Subcutaneous abdominal adipose tissue (tissue), 5 donors: ENCODE results near the gene ZKSCAN3.
A peak's percentile ranks its signal among the peaks of the same experiment; 100 is the strongest.
"Not testable (repeated sequence)": the region's sequence is repeated elsewhere in the genome, so short reads cannot be mapped to it uniquely, and the experiment has no call there.

Source experiments
- H3K27ac ChIP-seq: one replicate; pipeline ENCODE4 v1.7.0; 2013; ENCODE audit warnings: low read depth, mild to moderate bottlenecking, inconsistent platforms, low read length, moderate library complexity
- H3K27me3 ChIP-seq, 5 donors: one replicate each; pipeline ENCODE4 v1.7.0; 2013; ENCODE audit warnings: low read length in 5 of 5, inconsistent platforms in 1 of 5; ENCODE audit not compliant: control insufficient read depth in 5 of 5, insufficient read depth in 4 of 5
- H3K36me3 ChIP-seq, 5 donors: one replicate each; pipeline ENCODE4 v1.7.0; 2013; ENCODE audit warnings: low read length in 5 of 5; ENCODE audit not compliant: control insufficient read depth in 5 of 5, insufficient read depth in 5 of 5
- H3K4me1 ChIP-seq, 5 donors: one replicate each; pipeline ENCODE4 v1.7.0; 2013; ENCODE audit warnings: low read length in 5 of 5, mild to moderate bottlenecking in 3 of 5, moderate library complexity in 1 of 5; ENCODE audit not compliant: control insufficient read depth in 5 of 5, insufficient read depth in 5 of 5
- H3K4me3 ChIP-seq, 5 donors: one replicate each; pipeline ENCODE4 v1.7.0; 2013; ENCODE audit warnings: low read length in 5 of 5, low read depth in 1 of 5
- H3K9ac ChIP-seq, 5 donors: one replicate each; pipeline ENCODE4 v1.7.0; 2013; ENCODE audit warnings: low read length in 5 of 5, mild to moderate bottlenecking in 4 of 5, moderate library complexity in 3 of 5
- H3K9me3 ChIP-seq, 5 donors: one replicate each; pipeline ENCODE4 v1.7.0; 2013; ENCODE audit warnings: low read length in 5 of 5; ENCODE audit not compliant: control insufficient read depth in 5 of 5
- donor health status: healthy.
- donor health status: healthy.
- donor health status: healthy.
- donor health status: healthy.
- donor health status: healthy.

The ZKSCAN3 gene

DNA sequence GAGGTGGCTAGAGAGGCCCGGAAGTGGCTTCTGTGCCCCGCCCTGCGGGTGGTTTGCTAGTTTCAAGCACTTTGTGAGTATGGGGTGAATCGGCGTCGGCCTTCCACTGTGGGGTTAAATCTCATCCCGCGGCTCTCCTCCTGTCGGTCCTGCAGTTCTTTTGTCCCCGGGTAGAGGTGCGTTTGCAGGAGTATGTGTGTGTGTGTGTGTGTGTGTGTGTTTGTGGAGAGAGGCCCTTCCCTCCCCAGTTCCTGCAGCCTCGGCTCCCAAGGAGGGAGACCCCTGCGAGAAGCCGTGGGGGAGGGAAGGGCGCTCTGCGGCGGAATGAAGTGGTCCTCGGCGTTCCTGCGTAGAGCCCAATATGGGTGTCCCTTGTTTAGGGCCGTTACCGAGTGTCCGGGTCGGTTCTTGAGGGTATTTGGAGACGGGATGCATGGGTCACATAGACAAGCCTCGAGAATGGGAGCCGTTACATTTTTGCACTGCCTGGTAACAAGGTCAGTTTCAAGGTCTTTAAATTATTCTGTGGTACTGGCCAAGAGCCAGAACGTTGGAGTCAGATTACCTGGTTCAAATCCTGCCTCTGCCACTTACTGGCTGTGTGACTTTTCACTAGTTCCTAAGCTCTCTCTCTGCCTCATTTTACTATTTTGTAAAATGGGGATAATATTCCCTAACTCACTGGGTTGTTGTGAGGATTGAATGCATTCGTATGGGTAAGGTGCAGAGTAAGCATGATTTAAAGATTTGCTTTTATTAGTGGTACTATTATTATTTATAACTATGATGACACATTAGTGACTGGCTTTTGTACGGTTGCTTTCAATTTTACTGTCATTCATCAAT is at the start of gene ZKSCAN3:
Gene ZKSCAN3, plus strand, starts transcription at position 56 of the 846 bp plus-strand sequence. CDS start 9,640 bp downstream, outside the sequence.
- H3K36me3 ChIP-seq: no peaks in the 10 kb centered on the region
- H3K4me1 ChIP-seq: peaks cover 0 to 24% (median 21%) of the 10 kb centered on the region in 5 donors
- no peaks in the 10 kb centered on the region for H3K9me3 ChIP-seq
- H3K9ac ChIP-seq: peak within 1 kb of the TSS; percentile 69 to 96 (median 85)
- H3K4me3 ChIP-seq: peak within 1 kb of the TSS; percentile 78 to 95 (median 90)
- peak within 1 kb of the TSS; percentile 55 for H3K27ac ChIP-seq
- H3K27me3 ChIP-seq: peaks cover 0 to 2% (median 0%) of the 10 kb centered on the region in 5 donors

DNA sequence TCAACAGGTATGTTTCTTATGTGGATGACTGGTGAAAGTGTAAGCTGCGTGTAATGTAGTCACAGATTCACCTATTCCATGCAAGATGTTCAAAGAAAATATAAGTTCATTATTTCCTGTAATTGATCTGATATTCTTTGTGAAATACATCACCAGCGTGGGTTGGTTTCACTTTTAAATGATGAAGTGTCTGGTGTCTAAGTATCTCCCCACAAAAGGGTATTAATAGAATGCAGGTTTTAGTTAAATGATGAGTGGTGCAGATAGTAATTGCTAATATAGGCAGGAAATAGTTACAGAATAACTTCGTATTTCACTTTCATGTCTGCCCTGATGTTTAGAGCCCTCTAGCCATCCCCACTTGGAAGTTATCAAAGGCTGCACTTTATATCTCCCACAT is 46.2 kb upstream of the ZKSCAN3 start:
- Histone ChIP-seq H3K9ac (no peak overlapping the region), H3K27ac (no peak overlapping the region), H3K4me1 (no peaks in the 10 kb centered on the region), H3K4me3 (no peak overlapping the region), H3K36me3 (peaks cover 0 to 19% (median 7%) of the 10 kb centered on the region in 5 donors), H3K9me3 (peaks cover 0 to 7% (median 0%) of the 10 kb centered on the region in 5 donors), H3K27me3 (no peaks in the 10 kb centered on the region)

DNA sequence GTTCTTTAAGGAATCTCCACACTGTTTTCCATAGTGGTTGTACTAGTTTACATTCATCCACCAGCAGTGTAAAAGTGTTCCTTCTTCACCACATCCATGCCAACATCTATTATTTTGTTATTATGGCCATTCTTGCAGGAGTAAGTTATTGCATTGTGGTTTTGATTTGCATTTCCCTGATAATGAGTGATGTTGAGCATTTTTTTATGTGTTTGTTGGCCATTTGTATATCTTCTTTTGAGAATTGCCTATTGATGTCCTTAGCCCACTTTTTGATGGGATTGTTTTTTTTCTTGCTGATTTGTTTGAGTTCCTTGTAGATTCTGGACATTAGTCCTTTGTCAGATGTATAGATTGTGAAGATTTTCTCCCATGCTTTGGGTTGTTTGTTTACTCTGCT is 43.4 kb upstream of the ZKSCAN3 start:
- H3K4me3 ChIP-seq, H3K9me3 ChIP-seq: not testable (repeated sequence)

DNA sequence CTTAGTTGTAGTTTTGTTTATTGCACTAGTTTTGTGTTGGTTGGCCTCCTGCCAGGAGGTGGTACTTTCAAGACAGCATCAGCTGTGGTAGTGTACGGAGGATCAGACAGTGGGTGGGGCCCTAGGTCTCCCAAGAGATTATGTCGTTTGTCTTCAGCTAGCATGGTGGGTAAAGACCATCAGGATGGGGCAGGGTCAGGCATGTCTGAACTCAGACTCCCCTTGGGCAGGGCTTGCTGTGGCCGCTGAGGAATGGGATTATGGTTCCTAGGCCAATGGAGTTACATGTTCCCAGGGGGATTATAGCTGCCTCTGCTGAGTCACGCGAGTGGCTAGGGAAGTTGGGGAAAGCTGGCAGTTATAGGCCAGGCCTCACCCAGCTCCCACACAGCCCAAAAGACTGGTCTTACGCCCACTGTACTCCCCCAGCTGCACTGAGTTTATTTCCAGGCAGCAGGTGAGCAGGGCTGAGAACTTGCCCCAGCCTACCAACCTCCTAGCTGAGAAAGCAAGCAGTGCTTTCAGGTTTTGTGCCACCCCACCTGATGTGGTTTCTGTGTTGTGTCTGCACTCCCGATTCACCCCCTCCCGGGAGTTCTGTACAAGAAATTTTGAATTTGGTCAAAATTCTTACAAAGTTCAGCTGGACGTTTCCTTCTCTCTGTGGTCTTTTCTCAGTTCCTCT is 38.5 kb upstream of the ZKSCAN3 start:
- no peaks in the 10 kb centered on the region for H3K27me3 ChIP-seq
- H3K9me3 ChIP-seq: peaks cover 0 to 5% (median 0%) of the 10 kb centered on the region in 5 donors
- no peaks in the 10 kb centered on the region for H3K4me1 ChIP-seq
- peaks cover 0 to 3% (median 0%) of the 10 kb centered on the region in 5 donors for H3K36me3 ChIP-seq
- no peak overlapping the region for H3K27ac ChIP-seq
- no peak overlapping the region for H3K9ac ChIP-seq
- no peak overlapping the region for H3K4me3 ChIP-seq

More for the DNA sequence above, 43.4 kb upstream of the ZKSCAN3 start:
- not testable (repeated sequence) for H3K27ac ChIP-seq, H3K9ac ChIP-seq, H3K27me3 ChIP-seq, H3K4me1 ChIP-seq
- peaks cover 0 to 10% (median 0%) of the 10 kb centered on the region in 5 donors for H3K36me3 ChIP-seq

DNA sequence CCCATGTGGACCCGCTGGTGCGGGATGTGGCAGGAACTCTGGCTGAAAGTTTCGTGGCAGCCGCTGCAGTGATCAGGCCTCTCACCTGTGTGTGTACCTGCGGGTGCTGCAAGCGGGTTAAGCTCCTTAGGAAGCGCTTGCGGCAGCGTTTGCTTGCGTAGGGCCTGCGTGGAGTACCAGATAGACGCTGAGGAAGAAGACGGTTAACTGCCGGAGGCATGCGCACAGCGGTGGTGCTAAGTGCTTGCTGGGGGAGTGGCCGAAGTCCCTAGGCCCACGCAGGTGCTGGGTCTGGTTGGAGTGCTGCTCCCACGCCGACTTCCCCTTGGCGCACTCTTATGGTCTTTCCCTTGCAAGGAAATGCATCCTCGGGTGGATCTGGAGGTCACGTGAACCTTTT is 36.8 kb upstream of the ZKSCAN3 start:
- Histone ChIP-seq H3K4me3 (no peak overlapping the region), H3K4me1 (no peaks in the 10 kb centered on the region), H3K36me3 (peaks cover 0 to 3% (median 0%) of the 10 kb centered on the region in 5 donors), H3K9ac (no peak overlapping the region), H3K27me3 (no peaks in the 10 kb centered on the region), H3K27ac (no peak overlapping the region), H3K9me3 (peaks cover 0 to 3% (median 0%) of the 10 kb centered on the region in 5 donors)

DNA sequence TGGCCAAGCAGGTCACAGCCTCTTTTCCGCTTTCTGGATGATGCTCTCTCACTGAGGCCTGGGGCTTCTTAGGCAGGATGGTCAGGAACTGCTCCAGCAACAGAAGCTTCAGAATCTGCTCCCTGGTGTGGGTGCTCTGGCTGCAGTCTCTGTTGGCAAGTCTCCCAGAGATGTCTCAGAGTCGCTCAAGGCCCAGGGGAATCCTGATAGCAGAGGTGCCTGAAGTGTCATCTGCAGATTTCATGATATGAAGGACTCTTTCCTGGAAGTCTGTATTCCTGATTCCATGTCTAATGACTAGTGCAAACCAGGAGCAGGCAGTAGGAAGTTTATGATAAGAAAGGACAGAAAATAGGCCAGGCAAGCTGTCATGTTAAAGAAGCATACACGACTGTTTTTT is 34.1 kb upstream of the ZKSCAN3 start:
- Histone ChIP-seq H3K9me3 (peaks cover 0 to 2% (median 2%) of the 10 kb centered on the region in 5 donors), H3K27ac (no peak overlapping the region), H3K36me3 (peaks cover 0 to 3% (median 0%) of the 10 kb centered on the region in 5 donors), H3K9ac (no peak overlapping the region), H3K27me3 (no peaks in the 10 kb centered on the region), H3K4me3 (no peak overlapping the region), H3K4me1 (no peaks in the 10 kb centered on the region)

DNA sequence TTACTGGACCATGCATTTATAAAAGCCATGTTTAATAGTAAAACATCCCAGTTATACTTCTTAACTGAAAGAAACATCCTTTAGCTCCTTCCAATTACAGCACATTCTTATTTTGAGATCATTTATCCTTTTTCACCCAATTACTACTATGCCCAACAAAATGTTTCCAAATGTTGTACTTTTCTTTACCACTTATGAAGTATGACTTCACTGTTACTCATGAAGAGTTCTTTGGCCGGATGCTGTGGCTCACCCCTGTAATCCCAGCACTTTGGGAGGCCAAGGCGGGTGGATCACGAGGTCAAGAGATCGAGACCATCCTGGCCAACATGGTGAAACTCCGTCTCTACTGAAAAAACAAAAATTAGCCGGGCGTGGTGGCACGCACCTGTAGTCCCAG is 31.9 kb upstream of the ZKSCAN3 start:
- H3K27me3 ChIP-seq, H3K4me1 ChIP-seq, H3K9me3 ChIP-seq, H3K27ac ChIP-seq, H3K36me3 ChIP-seq, H3K9ac ChIP-seq, H3K4me3 ChIP-seq: not testable (repeated sequence)

DNA sequence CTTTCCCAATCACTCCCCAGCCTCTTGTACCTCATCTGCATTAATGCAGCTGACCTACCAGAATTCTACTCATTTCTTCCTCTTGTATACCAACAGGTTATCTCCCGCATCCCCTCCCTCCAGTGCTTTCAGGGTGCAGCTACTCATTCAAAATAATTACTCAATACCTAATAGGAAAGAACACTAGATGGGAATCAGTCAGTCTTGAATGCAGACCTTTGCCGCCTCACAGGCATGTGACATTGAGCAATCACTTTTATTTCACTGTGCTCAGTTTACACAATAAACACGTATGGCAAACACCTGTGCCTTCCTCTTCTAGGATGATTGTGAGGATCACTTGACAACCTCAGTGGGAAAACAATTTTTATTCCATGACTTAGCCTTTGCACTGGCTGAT is 27.1 kb upstream of the ZKSCAN3 start:
- Histone ChIP-seq H3K36me3 (peaks cover 20 to 31% (median 22%) of the 10 kb centered on the region in 5 donors), H3K27me3 (no peaks in the 10 kb centered on the region), H3K9me3 (peaks cover 16 to 39% (median 32%) of the 10 kb centered on the region in 5 donors), H3K4me3 (no peak overlapping the region), H3K9ac (no peak overlapping the region), H3K27ac (no peak overlapping the region), H3K4me1 (no peaks in the 10 kb centered on the region)

DNA sequence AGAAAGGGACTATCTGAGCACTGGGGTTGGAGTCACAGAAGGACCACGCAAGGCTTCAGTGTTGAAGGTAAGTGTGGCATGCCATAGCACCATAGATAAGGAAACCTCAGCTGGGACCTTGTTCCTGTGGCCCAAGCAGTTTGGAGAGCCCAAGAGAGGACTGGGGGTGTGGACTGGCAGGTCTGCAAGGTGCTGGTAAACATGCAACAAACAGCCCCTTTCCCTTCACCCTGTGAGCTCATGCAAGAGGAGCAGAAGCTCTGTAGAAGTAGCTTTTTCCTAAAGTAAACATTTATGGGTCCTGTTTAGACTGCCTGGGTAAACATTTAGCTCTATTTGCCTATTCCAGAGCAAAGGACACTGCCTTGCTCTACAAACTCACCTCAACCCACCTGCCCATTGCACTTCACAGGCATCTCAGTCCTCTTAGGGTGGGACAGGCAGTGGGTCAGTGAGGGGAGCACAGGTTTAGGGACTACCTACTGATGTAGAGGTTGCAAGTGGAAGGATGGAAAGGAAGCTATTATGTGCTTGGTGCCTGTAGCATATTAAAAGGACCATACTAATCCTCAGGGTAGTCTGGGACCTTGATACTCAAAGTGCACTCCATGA is 25.8 kb upstream of the ZKSCAN3 start:
- no peak overlapping the region for H3K4me3 ChIP-seq
- H3K9me3 ChIP-seq: peaks cover 16 to 41% (median 35%) of the 10 kb centered on the region in 5 donors
- H3K9ac ChIP-seq: no peak overlapping the region
- no peaks in the 10 kb centered on the region for H3K4me1 ChIP-seq
- no peaks in the 10 kb centered on the region for H3K27me3 ChIP-seq
- no peak overlapping the region for H3K27ac ChIP-seq
- peaks cover 21 to 32% (median 22%) of the 10 kb centered on the region in 5 donors for H3K36me3 ChIP-seq
